Measurements from ENCODE around the gene ELMO3. TPM values are rescaled to one million over a fixed set of nuclear protein-coding genes. Genes with fewer than 3 reads are reported as not detected.
A peak's percentile ranks its signal among the peaks of the same experiment; 100 is the strongest.

ELMO3 gene
- total and polyA plus RNA-seq, 2 donors, result 2.7 to 6.4 TPM

DNA sequence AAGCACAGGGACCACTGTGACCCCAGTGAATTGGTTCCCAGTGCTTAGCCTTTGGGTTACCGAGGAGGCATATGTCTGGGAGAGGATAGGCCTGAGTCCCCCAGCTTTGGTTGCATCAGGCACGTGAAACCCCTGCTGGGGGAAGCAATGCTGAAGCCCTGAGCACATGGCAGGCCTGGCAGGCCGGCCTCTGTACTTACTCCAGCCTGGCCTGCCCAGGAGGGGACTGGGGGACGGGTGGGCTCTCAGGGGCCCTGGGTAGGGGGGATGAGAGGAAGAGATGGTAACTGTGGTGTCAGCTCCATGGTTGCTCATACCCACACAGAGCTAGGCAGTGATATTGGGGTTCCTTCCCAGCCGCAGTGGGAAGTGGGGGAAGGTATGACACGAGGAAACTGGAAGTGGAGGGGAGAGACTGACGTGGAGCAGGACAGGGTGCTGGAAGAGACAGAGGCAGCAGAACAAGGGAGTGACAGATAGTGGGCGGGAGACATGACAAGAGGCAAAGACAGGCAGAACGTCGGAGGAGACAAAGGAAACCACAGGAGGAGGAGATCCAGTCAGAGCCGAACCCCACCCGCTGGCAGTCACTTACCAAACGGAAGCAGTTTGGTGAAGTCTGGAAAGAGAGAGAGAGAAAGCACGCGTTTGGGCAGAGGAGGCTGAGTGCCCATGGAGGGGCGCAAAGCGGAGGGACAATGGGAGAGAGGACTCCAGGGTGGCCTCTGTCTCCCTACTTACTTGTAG is 37.1 kb downstream of the ELMO3 start:
- no peaks in the 10 kb centered on the region for H3K36me3 ChIP-seq (ENCODE audit: insufficient read depth)
- H3K4me3 ChIP-seq (ENCODE audit: low read depth, low read length), result no peak overlapping the region
- H3K4me1 ChIP-seq (ENCODE audit: insufficient read depth), result no peaks in the 10 kb centered on the region
- no peak overlapping the region for H3K27ac ChIP-seq (ENCODE audit: low read depth)
- DNase-seq (ENCODE audit: extremely low spot score), result no peak
- 86% methylated on average over 17 of the region's 17 CpGs for WGBS

- Histone ChIP-seq H3K4me1 (ENCODE audit: insufficient read depth) (no peaks in the 10 kb centered on the region), H3K36me3 (ENCODE audit: insufficient read depth) (no peaks in the 10 kb centered on the region), H3K4me3 (ENCODE audit: low read depth, low read length) (no peak overlapping the region), H3K27ac (ENCODE audit: low read depth) (no peak overlapping the region)
- WGBS, result 75% methylated on average over 50 of the region's 50 CpGs
- DNase-seq (ENCODE audit: extremely low spot score), result no peak
Measured at GRCh38 chr16:67236563-67237395, 37.8 kb downstream of the ELMO3 start.

GRCh38 chr16:67237396-67238277 is 38.7 kb downstream of the ELMO3 start:
- no peak overlapping the region for H3K27ac ChIP-seq (ENCODE audit: low read depth)
- WGBS, result 80% methylated on average over 16 of the region's 16 CpGs
- H3K36me3 ChIP-seq (ENCODE audit: insufficient read depth), result no peaks in the 10 kb centered on the region
- DNase-seq (ENCODE audit: extremely low spot score), result no peak
- H3K4me1 ChIP-seq (ENCODE audit: insufficient read depth), result no peaks in the 10 kb centered on the region
- no peak overlapping the region for H3K4me3 ChIP-seq (ENCODE audit: low read depth, low read length)

GRCh38 chr16:67238278-67238575 is 39.3 kb downstream of the ELMO3 start:
- no peak overlapping the region for H3K27ac ChIP-seq (ENCODE audit: low read depth)
- no peak overlapping the region for H3K4me3 ChIP-seq (ENCODE audit: low read depth, low read length)
- DNase-seq (ENCODE audit: extremely low spot score), result no peak
- H3K36me3 ChIP-seq (ENCODE audit: insufficient read depth), result no peaks in the 10 kb centered on the region
- H3K4me1 ChIP-seq (ENCODE audit: insufficient read depth), result no peaks in the 10 kb centered on the region
- 96% methylated on average over 3 of the region's 3 CpGs for WGBS

DNA sequence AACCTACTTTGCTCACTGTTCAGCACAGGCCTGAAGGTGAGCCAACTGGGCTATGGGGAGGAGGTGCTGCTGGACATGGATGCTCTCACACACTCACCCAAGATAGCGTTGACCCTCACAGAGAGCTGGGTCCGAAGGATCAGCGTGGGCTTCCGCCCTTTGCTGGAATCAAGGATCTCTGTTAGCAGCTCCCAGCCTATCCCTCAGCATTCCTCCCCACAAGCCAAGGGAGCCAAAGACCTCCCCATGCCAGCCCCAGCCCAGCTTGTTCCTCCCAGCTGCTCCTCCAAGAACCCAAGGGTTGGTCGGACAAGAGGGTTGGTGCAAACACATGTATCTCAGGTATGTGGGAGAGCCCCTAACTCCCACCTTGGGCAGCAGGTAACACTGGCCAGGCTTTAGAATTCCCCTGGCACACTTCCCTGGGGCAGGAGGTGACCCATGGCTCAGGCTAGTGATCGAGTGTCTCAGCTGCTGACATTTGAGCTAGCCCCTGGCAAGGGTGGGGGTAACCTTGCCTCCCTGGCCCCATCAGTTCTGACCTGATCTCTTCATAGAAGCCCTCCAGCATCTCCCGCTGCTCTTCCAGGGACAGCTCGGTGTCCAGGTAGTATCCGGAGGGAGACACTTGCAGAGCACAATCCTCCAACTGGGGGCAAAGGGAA is 40.0 kb downstream of the ELMO3 start:
- H3K4me3 ChIP-seq (ENCODE audit: low read depth, low read length), result no peak overlapping the region
- WGBS, result 90% methylated on average over 9 of the region's 9 CpGs
- no peaks in the 10 kb centered on the region for H3K36me3 ChIP-seq (ENCODE audit: insufficient read depth)
- no peak for DNase-seq (ENCODE audit: extremely low spot score)
- H3K27ac ChIP-seq (ENCODE audit: low read depth), result no peak overlapping the region
- H3K4me1 ChIP-seq (ENCODE audit: insufficient read depth), result no peaks in the 10 kb centered on the region

DNA sequence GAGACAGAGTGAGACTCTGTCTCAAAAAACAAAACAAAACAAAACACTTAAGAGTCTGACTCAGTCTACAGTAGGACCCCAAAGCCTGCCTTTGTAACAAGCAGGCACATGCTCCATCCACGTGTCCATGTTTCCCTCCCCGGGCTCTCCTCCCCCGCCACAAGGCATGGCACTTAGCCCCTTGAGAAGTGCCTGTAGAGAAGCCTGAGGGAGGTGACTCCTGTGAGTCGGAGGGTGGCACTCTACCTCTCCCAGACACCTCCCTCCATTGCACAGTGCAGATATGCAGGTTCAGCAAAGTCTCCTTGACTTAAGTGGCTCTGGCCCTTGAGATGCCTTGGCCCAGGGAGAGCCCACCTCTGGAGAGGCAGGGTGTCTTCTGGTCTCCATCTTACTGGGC is 41.6 kb downstream of the ELMO3 start:
- H3K4me3 ChIP-seq (ENCODE audit: low read depth, low read length), result no peak overlapping the region
- H3K27ac ChIP-seq (ENCODE audit: low read depth), result no peak overlapping the region
- no peaks in the 10 kb centered on the region for H3K4me1 ChIP-seq (ENCODE audit: insufficient read depth)
- 77% methylated on average over 4 of the region's 4 CpGs for WGBS
- no peaks in the 10 kb centered on the region for H3K36me3 ChIP-seq (ENCODE audit: insufficient read depth)
- DNase-seq (ENCODE audit: extremely low spot score), result no peak

DNA sequence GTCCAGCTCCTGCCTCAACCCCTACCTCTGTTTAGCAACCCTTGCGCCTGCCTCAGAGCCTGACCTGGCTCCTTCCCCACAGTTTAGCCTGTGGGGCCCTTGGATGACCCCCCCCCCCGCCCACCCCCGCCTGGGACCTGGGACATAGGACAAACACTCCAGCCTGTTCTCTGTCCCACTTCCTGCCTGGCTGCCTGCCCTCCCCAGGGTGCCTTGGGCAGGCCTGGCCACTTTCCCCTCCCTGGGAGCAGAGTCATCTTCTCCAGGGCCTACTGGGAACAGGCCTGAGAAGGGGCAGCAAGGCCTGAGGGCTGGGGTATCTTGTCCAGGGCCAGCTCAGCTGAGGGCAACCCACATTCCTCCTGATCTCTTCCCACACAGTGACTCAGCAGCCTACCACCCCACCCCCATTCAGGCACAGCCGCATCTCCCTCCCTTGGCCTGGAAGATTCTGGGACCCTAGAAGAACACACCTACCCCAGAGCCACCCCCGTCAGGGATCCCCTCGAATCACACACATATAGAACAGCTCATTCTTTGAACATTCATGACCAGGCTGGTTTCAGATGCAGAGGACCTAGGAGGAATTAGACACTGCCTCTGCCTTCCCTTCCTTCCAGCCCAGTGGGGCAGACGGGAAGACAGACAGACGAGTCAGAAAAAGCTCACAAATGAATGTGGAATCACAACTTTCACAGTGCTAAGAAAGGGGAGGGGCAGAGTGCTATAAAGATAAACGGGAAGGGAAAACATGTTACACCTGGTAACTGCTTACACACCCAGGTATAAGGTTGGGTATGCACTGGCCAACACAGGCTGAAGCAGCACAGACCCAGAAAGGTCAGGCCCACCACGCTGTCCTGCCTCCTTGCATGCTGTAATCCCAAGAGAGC is 42.3 kb downstream of the ELMO3 start:
- DNase-seq (ENCODE audit: extremely low spot score), result no peak
- no peak overlapping the region for H3K4me3 ChIP-seq (ENCODE audit: low read depth, low read length)
- no peaks in the 10 kb centered on the region for H3K36me3 ChIP-seq (ENCODE audit: insufficient read depth)
- 69% methylated on average over 10 of the region's 10 CpGs for WGBS
- no peaks in the 10 kb centered on the region for H3K4me1 ChIP-seq (ENCODE audit: insufficient read depth)
- peak overlapping the region; percentile 44 for H3K27ac ChIP-seq (ENCODE audit: low read depth)

GRCh38 chr16:67242138-67242730 is 43.3 kb downstream of the ELMO3 start:
- no peaks in the 10 kb centered on the region for H3K36me3 ChIP-seq (ENCODE audit: insufficient read depth)
- WGBS, result 62% methylated on average over 4 of the region's 4 CpGs
- H3K4me3 ChIP-seq (ENCODE audit: low read depth, low read length), result no peak overlapping the region
- H3K27ac ChIP-seq (ENCODE audit: low read depth), result no peak overlapping the region
- DNase-seq (ENCODE audit: extremely low spot score), result no peak
- no peaks in the 10 kb centered on the region for H3K4me1 ChIP-seq (ENCODE audit: insufficient read depth)

- no peaks in the 10 kb centered on the region for H3K36me3 ChIP-seq (ENCODE audit: insufficient read depth)
- no peak overlapping the region for H3K4me3 ChIP-seq (ENCODE audit: low read depth, low read length)
- no peaks in the 10 kb centered on the region for H3K4me1 ChIP-seq (ENCODE audit: insufficient read depth)
- 82% methylated on average over 4 of the region's 4 CpGs for WGBS
- no peak overlapping the region for H3K27ac ChIP-seq (ENCODE audit: low read depth)
- DNase-seq (ENCODE audit: extremely low spot score), result no peak
Measured at GRCh38 chr16:67243481-67243880, 44.5 kb downstream of the ELMO3 start.

DNA sequence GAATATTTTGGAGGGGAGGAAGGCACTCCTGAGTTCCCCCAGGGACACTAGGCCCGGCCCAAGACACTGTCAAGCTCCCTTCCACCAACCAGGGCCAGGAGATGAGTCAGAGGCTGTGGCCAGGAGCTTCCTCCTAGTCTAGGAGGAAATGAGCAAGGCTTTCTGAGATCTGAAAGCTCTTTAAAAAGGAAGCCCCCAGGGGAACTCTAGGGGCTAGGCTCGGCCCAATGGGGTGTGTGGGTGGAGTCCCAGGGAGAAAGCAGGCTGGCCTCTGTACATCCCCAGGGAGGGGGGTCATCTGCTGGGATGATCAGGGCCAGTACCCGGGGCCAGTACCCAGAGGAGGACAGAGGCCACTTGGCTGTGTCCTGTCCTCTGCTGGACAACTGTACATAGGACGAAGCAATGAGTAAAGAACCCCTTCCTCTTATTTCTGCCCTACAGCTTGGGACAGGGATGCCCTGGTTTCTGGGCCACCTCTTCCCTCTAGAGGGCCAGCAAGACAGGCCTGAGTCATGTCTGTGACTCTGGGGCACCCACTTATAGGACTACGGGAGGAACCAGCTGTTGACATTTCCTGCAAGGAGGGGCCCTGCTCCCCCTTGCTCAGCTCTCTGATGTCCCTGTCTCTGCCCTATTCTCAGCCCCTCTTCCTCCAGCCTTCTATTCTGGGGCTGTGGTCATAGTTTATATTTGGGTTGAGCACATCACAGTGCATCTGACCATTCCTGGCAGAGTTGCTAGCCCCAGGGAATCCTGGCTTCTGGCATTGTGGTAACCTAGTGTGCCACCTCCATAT is 45.7 kb downstream of the ELMO3 start:
- Histone ChIP-seq H3K27ac (ENCODE audit: low read depth) (no peak overlapping the region), H3K36me3 (ENCODE audit: insufficient read depth) (no peaks in the 10 kb centered on the region), H3K4me3 (ENCODE audit: low read depth, low read length) (no peak overlapping the region), H3K4me1 (ENCODE audit: insufficient read depth) (no peaks in the 10 kb centered on the region)
- DNase-seq (ENCODE audit: extremely low spot score), result no peak
- 33% methylated on average over 5 of the region's 5 CpGs for WGBS

DNA sequence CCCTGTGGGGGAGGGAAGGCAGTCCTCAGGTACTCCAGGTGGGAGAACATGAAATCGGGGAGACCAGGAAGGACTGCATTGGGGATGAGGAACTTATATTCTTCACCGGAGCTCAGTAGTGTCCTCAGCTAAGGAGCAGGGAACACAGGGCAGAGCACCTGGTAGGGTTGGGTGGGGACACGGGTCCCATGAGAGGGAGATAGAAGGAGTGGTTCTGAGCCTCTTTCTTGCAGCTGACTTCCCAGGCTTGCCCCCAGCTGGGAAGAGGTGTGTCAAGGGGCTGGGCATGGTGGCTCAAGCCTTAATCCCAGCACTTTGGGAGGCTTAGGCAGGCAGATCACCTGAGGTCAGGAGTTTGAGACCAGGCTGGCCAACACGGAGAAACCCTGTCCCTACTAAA is 46.3 kb downstream of the ELMO3 start:
- H3K4me1 ChIP-seq (ENCODE audit: insufficient read depth), result no peaks in the 10 kb centered on the region
- H3K4me3 ChIP-seq (ENCODE audit: low read depth, low read length), result no peak overlapping the region

GRCh38 chr16:67245674-67246080 is 46.7 kb downstream of the ELMO3 start:
- Histone ChIP-seq H3K4me3 (ENCODE audit: low read depth, low read length) (peak overlapping the region; percentile 69), H3K27ac (ENCODE audit: low read depth) (peak overlapping the region; percentile 66), H3K4me1 (ENCODE audit: insufficient read depth) (no peaks in the 10 kb centered on the region), H3K36me3 (ENCODE audit: insufficient read depth) (no peaks in the 10 kb centered on the region)
- 12% methylated on average over 8 of the region's 8 CpGs for WGBS
- no peak for DNase-seq (ENCODE audit: extremely low spot score)

More for the DNA sequence above, 46.3 kb downstream of the ELMO3 start:
- no peaks in the 10 kb centered on the region for H3K36me3 ChIP-seq (ENCODE audit: insufficient read depth)
- no peak for DNase-seq (ENCODE audit: extremely low spot score)
- no peak overlapping the region for H3K27ac ChIP-seq (ENCODE audit: low read depth)
- 69% methylated on average over 4 of the region's 4 CpGs for WGBS

Data from urinary bladder (tissue), 4 donors.